ENCODE results near the gene ZNF799.
"Not testable (repeated sequence)": the region's sequence is repeated elsewhere in the genome, so short reads cannot be mapped to it uniquely, and the experiment has no call there.

DNA sequence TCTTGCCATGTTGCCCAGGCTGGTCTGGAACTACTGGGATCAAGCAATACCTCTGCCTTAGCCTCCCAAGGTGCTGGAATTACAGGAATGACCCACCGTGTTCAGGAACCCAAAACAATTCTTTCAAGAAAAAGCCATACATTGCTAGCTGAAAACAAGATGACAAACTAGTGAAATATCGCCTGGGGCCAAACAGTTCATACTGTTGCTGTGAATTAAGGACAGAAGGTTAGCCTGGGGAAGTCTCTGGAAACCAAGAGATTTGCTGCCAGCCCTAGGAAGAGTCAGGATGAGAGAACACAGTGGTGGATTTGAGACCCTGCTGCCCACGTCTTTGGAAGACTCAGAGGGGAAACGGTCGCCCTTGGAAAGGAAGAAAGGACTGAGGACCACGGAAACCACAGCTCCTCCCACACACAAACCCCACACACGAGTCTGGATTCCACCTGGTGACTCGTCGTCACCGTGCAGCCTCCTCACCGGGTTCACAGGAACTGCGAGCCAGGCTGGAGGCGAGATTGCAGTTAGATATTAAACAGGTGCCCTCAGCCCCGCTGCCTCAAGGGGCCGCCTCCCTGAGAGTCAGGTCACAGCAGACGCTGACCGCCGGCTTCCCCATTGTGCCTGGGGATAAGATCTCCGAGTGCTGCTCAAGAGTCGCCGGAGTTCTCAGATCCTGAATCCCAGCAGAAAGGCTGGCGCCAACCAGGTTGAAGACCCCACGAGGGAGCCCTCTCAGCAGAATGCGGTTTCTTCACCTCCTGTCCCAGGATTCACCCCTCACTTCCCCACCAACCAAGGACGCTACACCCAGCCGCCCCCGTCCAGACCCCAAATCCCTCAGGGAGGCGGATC is 38.8 kb upstream of the ZNF799 start:
- TF ChIP-seq, protein P1, sequence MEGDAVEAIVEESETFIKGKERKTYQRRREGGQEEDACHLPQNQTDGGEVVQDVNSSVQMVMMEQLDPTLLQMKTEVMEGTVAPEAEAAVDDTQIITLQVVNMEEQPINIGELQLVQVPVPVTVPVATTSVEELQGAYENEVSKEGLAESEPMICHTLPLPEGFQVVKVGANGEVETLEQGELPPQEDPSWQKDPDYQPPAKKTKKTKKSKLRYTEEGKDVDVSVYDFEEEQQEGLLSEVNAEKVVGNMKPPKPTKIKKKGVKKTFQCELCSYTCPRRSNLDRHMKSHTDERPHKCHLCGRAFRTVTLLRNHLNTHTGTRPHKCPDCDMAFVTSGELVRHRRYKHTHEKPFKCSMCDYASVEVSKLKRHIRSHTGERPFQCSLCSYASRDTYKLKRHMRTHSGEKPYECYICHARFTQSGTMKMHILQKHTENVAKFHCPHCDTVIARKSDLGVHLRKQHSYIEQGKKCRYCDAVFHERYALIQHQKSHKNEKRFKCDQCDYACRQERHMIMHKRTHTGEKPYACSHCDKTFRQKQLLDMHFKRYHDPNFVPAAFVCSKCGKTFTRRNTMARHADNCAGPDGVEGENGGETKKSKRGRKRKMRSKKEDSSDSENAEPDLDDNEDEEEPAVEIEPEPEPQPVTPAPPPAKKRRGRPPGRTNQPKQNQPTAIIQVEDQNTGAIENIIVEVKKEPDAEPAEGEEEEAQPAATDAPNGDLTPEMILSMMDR (IDR thresholded peaks at IDR 0.05; ENCODE audit: low read depth, low read length): not testable (repeated sequence)
- not testable (repeated sequence) for TF ChIP-seq EZH2phosphoT487 (IDR thresholded peaks at IDR 0.05; ENCODE audit: low read depth)
